Stimulated activated CD4-positive, alpha-beta T cell treated with anti-CD3 and anti-CD28 coated beads, Interleukin-2, amount 100 ng/mL, for 48 hours (primary cell): Measurements from ENCODE around the gene FRMD4A.

ENCODE experiments used
- DNase-seq, 2 donors: peaks; one replicate each; pipeline ENCODE4 v3.0.0-alpha.2; 2020

Gene FRMD4A

DNA sequence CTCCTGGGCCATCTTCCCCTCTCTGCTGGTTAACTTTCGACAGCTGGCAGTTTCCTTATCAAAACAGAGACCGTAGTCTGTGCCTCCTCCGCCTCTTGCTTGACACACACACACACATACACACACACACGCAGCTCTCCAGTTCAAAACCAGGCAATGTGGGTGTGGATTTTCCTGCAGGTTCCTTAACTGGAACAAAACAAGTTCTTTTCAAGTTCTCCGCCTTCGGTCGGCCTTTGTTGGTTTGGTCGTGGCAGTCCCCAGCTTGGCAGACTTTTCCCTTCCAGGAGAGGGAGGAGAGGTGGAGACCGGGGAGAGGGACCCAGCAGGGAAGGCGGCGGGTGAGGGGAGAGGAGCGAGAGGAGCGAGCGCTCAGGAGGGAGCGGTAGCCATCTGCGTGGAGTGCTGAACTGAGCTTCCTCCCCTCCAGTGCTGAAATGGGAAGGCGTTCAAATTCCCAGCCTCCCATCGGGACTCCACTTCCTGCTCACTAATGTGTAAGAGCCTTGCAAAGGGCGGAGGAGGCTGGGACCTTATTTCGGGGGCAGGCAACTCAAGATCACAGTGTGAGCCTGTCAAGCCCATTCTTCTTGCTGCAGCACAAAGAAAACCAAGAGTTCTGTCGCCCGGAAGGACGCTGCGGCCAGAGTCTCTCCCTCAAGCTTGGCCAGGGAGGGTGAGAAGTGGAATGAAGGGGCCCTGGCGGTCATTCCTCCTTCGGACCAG, 623.4 kb downstream of the FRMD4A start:
- DNase-seq: peak in 1 of 2 donors; percentile 6

DNA sequence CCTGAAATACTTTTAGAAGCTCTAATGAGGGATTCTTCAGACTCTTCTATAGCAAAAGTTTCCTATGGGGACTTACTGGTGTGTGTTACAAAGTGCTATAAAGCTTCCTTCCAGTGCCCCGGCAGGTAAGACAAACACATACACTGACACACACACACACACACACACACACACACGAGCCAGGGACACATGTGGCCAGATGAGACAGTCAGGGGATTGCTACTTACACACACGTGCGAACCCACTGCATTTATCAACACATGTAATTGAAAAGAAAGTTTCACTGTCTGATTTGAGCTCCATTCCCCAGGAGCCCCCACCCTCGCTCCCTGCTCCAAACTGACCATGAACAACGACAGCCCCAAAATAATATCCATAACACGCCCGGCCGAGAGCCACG, 624.1 kb downstream of the FRMD4A start:
- DNase-seq: no peak

DNA sequence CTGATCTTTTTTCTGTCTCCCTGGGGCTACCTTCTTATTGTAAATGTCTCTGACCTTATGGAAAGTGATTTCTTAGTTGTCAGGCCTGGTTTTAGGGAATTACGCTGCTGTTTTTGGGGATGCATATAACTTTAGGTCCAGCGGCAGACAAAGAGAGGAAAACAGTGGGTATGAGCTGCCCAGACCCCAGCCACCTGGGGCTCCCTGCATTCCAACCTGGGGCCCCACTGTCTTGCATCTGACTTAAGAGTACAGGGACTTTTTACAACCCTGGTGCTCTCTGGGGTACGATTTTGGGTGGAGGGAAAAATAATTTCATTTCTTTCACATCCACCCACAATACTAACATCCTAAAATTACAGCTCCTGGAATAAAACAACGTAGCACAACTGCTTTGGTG, 624.5 kb downstream of the FRMD4A start:
- DNase-seq: no peak

DNA sequence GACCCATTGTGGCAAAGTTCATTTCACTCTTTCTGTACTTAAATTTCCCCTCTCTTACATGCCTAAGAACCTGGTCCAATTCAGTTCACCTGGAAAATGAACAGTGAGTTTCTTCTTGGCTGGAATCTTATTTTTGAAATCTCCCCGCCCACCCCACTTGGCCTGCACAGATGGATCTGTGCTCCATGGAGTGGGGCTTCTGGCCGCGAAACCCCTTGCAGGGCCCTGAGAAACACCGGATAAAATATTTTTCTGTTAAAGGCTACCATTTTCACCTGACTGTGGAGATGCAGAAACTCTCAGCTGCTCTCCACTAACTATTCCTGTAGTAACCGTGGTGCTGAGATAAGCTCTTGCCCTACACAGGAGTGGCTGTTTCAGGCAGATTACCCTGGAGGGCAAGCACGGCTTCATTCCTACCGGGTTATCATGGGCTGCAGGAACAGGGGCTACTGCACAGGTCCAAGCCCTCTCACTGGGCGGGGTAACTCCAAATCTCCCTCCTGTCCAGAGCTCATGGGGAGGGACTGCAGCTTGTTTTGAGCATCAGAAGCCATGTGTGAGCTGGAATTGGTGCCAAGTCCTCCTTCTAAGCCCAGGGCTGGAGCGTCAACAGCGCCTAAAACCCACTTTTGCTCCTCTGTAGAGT, 625.1 kb downstream of the FRMD4A start:
- DNase-seq: no peak

DNA sequence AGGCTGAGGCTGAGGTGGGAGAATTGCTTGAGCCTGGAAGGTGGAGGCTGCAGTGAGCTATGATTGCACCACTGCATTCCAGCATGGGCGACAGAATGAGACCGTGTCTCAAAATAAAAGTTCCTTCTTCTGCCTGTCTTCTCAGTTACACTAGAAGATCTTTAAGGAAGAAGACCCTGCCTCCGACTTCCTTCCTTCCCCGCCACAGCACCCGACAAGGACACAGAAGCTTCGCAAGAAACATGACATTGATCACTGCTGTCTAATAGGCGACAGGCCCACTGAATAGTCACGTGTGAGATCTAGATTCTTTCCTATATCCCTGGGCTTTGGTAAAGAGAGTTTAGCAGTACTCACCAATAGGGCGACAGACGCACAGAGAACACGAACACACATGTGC, 625.8 kb downstream of the FRMD4A start:
- no peak for DNase-seq

DNA sequence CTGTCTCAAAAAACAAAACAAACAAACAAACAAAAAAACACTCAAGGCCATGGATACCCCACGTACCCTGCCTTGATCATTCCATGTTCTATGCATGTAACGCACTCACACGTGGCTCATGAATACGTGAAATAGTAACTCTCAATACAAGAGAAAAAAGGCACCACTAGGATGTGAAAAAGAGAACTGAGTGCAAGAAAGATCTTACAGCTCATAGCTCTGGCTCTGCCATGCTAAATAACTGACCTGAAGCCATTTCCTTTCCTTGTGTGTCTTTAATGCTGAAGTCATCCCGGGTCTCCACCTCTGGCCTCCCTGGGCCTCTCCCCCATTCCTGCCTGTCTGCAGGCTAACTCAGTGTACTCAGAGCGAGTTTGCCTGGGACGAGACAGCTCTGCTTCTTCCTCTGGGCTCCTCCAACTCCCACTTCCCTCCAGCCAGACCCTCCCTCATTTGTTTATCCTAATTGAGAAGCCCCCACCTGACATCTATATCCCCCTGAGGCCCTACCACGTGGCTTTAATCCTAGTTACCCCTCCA, 626.7 kb downstream of the FRMD4A start:
- DNase-seq: no peak

DNA sequence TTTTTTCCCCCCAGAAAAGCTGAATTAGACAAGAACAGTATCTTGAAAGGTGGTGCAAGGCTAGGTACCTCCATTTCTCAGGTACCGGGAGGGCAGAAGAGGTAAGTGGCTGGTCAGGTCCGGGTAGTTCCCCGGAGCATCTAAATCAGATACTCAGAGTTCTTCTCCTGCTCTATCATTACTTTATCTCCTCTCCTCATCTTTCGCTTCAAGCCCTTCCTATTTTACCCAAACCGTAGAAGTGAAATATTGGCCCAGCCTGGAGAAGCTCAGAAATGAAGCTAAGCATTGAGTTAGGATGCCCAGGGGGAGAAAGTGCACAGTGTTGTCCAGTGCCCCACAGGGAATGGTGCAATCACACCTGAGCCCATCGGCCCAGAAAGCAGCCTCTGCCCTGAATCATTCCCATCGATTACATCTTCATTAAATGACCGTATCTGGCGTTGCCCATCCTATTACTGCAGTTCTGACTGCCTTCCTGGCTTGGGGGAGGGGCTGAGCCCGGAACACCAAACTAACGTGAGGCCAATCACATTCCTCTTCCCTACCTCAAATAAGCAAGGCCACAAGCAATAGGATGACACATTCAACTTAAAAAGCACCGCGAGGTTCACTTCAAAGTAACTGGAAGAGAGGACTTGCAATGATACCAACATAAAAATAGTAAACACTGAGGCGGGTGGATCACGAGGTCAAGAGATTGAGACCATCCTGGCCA, 627.5 kb downstream of the FRMD4A start:
- DNase-seq: no peak

DNA sequence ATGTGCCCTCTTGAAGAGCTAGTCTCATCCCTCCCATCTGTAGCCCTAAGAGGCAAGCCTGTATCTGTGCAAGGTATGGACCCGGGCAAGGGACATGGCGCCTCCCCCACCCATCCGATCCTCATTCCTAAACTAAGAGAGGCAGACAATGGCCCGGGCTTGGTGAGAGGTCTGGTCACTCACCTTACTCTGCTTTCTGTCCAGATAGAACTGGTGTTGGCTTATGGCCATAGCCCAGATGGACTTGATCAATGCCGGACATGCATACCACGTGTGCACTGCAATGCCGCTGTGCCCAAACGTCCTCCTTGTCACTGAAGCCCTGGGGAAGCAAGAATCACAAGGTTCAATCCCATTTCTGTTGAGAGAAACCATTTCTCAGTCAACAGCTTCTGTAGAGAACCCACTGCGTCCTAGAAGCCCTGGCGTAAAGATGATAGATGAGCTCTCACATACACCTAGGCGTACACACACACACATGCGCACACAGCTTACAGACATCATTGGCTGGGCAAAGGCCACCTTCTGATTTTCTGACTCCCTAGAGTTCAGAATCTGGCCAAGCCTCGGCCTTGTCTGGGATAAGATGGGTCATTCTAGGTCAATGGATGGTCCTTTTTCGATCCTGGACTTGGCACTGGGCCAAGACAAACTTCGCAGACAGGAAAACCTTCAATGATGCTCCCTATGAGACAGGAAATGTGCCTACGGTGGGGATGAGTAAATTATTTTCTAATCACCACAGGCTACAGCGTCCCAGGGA, 629.4 kb downstream of the FRMD4A start:
- DNase-seq: no peak

DNA sequence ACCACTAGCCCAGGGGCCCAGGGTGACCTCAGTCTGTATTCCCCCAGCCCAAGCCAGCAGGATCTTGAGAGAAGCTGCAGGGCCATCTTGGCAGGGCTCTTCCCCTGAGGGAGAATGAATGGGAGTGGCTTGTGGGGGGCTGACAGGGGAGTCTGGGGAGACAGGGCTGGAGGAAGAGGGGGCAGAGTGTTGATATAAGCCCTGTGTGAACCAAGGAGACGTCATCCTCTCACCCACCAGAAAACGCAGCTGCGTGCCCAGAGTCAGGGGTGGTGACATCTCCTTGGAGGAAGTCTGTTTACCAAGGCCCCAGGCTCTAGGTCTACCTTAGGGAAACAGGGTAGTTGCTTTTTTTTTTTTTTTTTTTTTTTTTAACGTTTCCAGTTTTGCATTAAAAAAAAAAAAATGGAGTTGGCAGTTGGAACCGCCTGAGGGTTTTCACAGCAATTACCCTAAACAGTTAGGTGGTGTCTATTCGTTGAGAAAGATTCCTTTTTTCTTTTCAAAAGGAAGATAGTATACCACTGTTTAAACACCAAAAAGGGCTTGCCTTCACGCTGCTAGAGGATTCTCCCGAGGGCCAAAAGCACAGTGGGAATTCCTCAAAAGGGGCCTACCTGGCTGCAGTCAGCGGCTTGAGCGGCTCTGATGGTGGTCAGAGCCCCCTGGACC, 630.1 kb downstream of the FRMD4A start:
- DNase-seq: no peak

DNA sequence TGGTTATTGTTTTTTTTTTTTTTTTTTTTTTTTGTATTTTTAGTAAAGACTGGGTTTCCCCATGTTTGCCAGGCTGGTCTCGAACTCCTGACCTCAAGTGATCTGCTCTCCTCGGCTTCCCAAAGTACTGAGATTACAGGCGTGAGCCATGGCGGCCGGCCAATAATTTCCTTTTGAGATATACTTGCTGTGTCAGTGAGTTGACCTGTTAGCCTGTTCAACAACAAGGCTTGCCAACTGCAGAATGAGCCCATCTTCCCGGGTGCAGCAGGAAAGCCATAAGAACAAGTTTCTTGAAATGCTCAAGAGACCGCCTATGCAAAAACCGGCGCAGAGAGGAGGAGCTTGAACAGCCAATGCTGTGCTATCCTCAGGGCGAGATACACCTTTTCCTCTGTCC, 631.5 kb downstream of the FRMD4A start:
- DNase-seq: no peak

DNA sequence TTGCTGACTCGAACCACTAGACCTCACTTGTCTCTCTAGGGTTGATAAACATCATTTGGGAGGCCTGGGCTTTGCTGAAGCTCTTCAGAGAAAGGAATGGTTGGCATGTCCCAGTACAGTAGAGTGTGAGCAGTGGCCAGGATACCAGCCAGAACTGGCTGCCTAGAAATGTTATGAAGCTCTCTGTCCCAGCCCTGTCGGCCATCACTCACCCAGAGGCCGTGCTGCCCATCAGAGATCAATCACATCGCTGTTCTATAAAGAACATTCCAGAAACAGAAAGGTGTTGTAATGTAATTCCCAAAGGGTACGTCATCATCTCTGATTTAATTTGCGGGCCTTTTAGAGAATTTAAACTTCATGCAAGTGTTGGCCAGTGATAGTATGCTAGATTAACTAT, 632.5 kb downstream of the FRMD4A start:
- DNase-seq: no peak

DNA sequence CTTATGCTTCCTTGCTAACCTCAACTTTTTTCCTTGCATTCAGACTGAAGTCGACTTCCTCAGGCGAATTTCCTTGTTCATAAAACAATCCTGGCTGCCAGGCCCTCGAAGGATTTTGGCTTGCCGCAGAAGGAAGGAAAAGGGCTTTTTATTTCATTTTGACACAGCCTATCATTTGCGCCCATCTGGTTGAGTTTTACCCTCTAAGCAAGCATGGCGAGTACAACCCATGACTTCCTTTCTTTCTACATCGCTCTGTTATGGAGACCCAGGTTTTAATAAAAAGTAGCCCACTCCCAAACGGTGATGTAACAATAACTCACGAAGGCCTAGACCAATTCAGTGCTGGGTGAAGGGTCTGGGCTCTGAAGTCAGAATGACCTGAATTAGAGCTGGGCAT, 634.7 kb downstream of the FRMD4A start:
- no peak for DNase-seq

DNA sequence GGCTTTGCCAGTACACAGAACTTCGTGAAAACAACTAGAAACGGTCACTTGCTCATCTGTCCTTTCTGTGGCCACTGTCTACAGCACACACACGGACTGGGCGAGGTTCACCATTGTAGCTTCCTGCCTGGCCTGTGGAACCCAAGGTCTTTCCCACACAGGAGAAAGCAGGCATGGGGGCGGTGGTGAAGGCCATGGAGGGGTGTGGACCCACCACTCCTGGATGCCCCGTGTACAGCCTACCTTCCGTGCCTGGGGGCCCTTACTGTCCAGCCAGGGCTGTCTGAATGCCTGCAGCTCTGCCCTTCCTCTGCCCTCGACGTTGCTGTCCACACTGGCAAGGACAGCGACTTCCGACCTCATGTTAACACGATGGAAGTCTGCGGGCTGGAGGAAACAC, 635.1 kb downstream of the FRMD4A start:
- DNase-seq: no peak

DNA sequence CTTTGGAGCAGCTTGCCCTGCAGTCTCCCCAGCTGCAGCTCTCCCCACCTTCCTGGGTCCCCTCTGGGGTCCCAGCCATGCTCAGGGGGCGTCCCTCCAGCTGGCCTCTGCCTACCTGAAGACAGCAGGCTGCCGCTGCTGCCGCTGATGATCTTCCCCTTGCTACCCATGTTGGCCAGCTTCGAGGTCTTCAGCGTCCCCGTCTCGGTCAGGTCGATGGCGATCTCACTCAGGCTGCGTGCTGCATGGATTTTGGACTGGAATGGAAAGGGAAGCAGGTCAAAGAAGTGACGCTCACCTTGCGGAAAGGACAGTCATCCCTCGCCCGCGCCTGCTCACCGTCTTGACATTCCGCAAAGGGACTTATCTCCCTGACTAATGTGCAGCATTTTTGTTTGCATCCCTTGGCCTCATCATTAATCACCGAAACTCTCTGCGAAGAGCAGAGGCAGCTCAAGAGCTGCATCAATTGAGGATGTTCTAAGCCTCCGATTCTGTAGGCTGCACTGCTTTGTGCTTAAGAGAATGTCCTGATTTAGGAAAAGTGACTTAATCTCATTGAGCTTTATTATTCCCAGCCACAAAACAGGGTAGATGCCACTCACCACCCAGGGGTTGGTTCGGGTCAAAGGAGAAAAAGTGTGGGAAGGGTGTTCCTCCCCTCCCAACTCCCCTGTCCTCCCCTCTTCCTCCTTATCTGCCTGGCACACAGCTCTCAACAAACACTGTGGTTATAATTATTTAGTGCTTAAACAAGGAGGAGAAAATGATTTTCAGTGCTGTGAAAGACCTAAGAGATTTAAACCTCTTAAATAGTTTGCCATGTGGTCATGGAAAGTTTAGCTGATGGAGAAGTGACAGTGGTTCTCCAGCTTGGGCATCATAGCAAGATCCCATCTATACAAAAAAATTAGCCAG, 636.7 kb downstream of the FRMD4A start:
- no peak for DNase-seq

DNA sequence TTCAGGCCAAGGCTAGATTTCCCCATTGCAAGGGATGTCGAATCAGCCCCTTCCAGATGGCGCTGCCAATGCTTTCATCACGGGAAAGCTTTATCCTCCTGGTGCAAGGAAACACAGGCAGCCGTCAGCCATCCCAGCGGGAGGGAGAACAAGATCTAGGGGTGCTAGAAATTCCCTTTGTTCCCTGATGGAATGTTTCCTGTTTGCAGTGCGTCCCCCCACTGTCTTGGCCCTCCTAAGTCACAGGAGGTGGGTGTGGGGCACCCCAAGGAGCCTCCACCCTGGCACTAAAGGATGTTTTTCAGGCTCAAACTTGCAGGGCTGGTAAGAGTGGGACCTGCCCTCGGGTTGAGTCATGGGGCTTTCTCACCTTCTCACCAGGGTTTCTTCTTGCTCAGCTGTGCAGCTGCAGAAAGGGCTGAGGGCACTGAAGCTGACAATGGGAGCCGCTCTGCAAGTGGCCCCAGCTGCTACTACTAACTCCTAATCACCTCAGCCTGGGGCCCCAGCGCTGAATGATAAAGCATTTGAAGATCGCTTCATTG, 640.4 kb downstream of the FRMD4A start:
- DNase-seq: no peak

DNA sequence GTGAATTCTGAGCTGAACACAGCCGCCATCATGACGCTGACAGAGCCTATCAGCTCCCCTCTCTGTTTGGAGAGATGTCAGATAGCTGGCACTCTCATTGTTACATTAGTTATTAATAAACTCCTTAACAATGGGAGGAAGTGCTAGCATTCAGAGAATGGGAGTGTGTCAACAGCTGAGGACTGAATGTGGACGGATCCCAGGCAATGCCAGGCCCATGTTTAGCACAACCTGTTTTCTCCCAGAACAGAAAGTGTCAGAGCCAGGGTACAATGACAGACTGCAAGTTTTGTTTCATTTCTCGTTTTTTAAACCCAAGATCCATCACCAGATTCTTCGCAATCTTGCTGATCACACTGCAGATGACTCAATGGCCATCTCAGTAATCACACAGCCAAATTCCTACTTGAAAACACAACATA, 644.4 kb downstream of the FRMD4A start:
- DNase-seq: no peak

DNA sequence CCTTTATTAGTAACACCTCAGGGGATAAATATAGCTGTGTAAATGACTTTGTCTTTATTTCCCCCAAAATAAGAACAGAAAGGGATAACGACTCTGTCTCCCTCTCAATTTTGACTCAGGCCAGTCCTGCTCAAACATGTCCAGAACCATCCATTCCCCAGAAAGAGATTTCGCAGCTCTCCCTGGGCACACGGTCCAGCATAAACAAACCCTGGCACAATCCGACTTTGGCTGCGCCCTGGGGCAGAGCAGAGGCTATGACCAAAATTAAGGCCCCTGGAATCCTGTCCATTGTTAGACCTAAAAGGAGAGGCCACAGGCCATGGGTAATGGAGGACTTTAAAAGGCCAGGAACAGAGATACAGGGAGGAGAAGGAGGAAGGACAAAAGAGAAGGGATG, 644.8 kb downstream of the FRMD4A start:
- DNase-seq: no peak

DNA sequence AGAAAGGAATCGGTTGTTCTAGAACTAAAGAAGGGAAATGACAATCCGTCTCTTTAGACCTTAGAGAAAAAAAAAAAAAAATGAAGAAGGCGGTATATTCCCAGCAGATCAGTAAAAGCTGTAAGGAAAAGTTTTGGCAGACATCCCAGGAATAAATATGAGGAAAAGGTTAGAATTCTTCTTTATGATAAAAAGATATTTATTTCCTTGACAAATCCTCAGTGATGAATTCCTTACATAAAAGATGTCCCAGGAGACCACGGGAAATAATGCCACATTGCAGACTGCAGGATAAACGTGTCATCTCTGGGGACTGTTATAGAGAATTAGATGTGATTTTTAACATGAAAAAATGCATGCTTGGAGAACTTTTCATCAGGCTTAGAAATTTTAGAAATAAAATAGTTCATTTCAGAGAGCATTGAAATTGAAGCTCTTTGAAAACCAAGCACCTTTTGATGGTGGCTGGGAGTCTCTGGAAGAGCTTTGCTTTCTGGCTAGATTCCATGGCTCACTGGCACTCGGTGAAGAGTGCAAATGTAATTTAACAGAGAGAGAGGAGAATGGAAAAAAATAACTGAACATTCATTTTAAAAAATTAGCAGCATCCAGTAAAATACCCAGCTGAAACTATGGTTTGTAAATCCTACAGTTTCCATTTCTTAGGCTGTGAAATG, 645.8 kb downstream of the FRMD4A start:
- no peak for DNase-seq

DNA sequence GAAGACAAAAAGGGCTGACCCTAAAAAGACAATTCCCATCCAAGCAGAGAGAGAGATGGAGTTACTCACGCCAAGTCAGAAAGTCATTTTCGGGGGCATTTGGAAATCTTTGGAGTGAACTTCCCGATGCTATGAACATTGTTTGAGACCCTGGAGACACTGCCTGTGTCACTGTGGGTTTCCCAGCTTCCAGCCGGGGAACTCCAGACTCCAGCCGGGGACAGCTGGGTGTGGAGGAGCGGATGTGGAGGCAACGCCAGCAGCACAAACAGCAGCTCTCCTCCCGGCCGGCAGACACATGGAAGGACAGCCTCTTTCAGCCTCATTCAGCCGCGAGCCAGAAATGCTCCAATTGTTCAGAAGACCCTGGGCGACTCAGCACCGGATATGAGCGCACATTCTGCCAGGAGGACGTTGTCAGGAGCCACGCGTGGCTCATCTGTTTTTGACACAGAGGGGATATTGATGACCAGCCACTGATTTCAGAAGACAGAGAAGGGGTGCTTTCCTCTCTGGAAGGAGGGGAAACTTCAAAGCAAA, 646.4 kb downstream of the FRMD4A start:
- no peak for DNase-seq

DNA sequence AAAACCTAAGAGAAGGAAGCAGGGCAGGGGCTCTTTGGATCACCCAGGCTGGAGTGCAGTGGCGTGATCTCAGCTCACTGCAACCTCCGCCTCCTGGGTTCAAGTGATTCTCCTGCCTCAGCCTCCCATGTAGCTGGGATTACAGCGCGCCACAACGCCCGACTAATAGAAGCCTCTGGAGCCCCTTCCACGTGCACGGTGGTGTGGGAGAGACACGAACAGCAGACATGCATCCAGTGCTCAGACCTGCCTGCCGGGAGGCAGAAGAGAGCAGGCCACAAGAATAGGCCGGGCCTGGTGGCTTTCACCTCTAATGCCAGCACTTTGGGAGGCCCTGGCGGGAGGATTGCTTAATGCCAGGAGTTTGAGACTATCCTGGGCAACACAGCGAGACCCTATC, 647.7 kb downstream of the FRMD4A start:
- no peak for DNase-seq
